ENCODE measurements around the gene SLC44A2.

- TF ChIP-seq, protein P1, sequence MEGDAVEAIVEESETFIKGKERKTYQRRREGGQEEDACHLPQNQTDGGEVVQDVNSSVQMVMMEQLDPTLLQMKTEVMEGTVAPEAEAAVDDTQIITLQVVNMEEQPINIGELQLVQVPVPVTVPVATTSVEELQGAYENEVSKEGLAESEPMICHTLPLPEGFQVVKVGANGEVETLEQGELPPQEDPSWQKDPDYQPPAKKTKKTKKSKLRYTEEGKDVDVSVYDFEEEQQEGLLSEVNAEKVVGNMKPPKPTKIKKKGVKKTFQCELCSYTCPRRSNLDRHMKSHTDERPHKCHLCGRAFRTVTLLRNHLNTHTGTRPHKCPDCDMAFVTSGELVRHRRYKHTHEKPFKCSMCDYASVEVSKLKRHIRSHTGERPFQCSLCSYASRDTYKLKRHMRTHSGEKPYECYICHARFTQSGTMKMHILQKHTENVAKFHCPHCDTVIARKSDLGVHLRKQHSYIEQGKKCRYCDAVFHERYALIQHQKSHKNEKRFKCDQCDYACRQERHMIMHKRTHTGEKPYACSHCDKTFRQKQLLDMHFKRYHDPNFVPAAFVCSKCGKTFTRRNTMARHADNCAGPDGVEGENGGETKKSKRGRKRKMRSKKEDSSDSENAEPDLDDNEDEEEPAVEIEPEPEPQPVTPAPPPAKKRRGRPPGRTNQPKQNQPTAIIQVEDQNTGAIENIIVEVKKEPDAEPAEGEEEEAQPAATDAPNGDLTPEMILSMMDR (IDR thresholded peaks at IDR 0.05; ENCODE audit: low read depth, low read length), result no peak
- TF ChIP-seq EZH2phosphoT487 (IDR thresholded peaks at IDR 0.05; ENCODE audit: low read depth), result no peak
These were observed 67.4 kb downstream of the SLC44A2 start for GRCh38 chr19:10692673-10693264.
